Left colon (tissue), 2 donors: ENCODE measurements around the gene ZNF219. TPM values are rescaled to one million over a fixed set of nuclear protein-coding genes. Genes with fewer than 3 reads are reported as not detected.

Experiments used
- ATAC-seq: fragments of 200-7000 bp; cut with Tn5 transposase; one replicate; pipeline ENCODE4 v1.9.1; 2020; ENCODE audit warnings: mild to moderate bottlenecking, moderate library complexity
- DNase-seq, 2 donors: peaks; one replicate each; pipeline ENCODE4 v3.0.0-alpha.2; 2020
- intact Hi-C, 2 donors: fragments of 100-400 bp; cut with DNase I in 1 of 2; cut with micrococcal nuclease in 1 of 2; formaldehyde crosslinking; loops; one replicate each; pipeline versions ENCODE4 v1.11.2 to v1.14.0; 2022; cut with DNase I, micrococcal nuclease
- total RNA-seq, 2 donors: library from RNA; stranded (reverse); fragmentation: NEBNext Ultra II Directional; extraction: Animal tissue kit (Norgen Biotek cat#: 25700); gene quantifications; one replicate each; pipeline ENCODE4 v1.2.1, GENCODE V29; 2021
- donor health status: DM: no; HTN: no; CAD: no.
- donor health status: DM: yes; HTN: yes; CAD: no.

ZNF219 gene
- total RNA-seq, 2 donors from 2014 or later = 51.1 to 53.7 TPM

GRCh38 chr14:21073921-21074320 is 24.5 kb downstream of the ZNF219 start:
- ATAC-seq (no peak), DNase-seq (no peak)
- intact Hi-C loops = no loop called here

- DNase-seq (peak; percentile 69 to 84), ATAC-seq (peak; percentile 49)
- intact Hi-C loops = no loop called here
These were observed 25.6 kb downstream of the ZNF219 start for GRCh38 chr14:21072781-21073339.

GRCh38 chr14:21072031-21072473 is 26.4 kb downstream of the ZNF219 start:
- ATAC-seq = no peak
- intact Hi-C loops = no loop called here
- no peak for DNase-seq

GRCh38 chr14:21071225-21072030 is 27.0 kb downstream of the ZNF219 start:
- intact Hi-C loops = no loop called here
- DNase-seq (peak; percentile 81 to 87), ATAC-seq (peak; percentile 45)

- ATAC-seq (peak; percentile 51), DNase-seq (peak; percentile 72 to 79)
- intact Hi-C loops = no loop called here
These were observed 27.7 kb downstream of the ZNF219 start for GRCh38 chr14:21070610-21071224.

- peak; percentile 45 for ATAC-seq
- intact Hi-C loops = no loop called here
These were observed 28.3 kb downstream of the ZNF219 start, which contains the start of gene ARHGEF40 for GRCh38 chr14:21070083-21070609. Gene ARHGEF40 (plus strand): TSS chr14:21070304. CDS start chr14:21070397, 93 bp downstream.

GRCh38 chr14:21069388-21070082 is 28.9 kb downstream of the ZNF219 start:
- intact Hi-C loops = loop anchor here in 1 of 2 donors (5.0 kb wide), 1 partner anchor 38 kb away; no protein-coding TSS in a partner anchor
- ATAC-seq (no peak), DNase-seq (no peak)

More at GRCh38 chr14:21070083-21070609, 28.3 kb downstream of the ZNF219 start, which contains the start of gene ARHGEF40:
- DNase-seq = peak in 1 of 2 donors; percentile 69

GRCh38 chr14:21068521-21069387 is 29.7 kb downstream of the ZNF219 start:
- intact Hi-C loops = loop anchor here in 1 of 2 donors (5.0 kb wide), 1 partner anchor 39 kb away; no protein-coding TSS in a partner anchor
- ATAC-seq (peak; percentile 30), DNase-seq (peak; percentile 58 to 63)

GRCh38 chr14:21066882-21067502 is 31.5 kb downstream of the ZNF219 start:
- DNase-seq (no peak), ATAC-seq (no peak)
- intact Hi-C loops = loop anchor here in 1 of 2 donors (5.0 kb wide), 1 partner anchor 40 kb away; no protein-coding TSS in a partner anchor

GRCh38 chr14:21063479-21063878 is 35.0 kb downstream of the ZNF219 start:
- ATAC-seq = no peak
- intact Hi-C loops = no loop called here
- DNase-seq = no peak

- intact Hi-C loops = no loop called here
- DNase-seq (no peak), ATAC-seq (peak; percentile 2)
These were observed 37.1 kb downstream of the ZNF219 start for GRCh38 chr14:21061347-21061668.

- DNase-seq (no peak), ATAC-seq (peak; percentile 54)
- intact Hi-C loops = no loop called here
These were observed 37.7 kb downstream of the ZNF219 start for GRCh38 chr14:21060614-21061346.

GRCh38 chr14:21059842-21060613 is 38.4 kb downstream of the ZNF219 start:
- intact Hi-C loops = no loop called here
- peak; percentile 51 for ATAC-seq

GRCh38 chr14:21058903-21059302 is 39.6 kb downstream of the ZNF219 start:
- intact Hi-C loops = no loop called here
- ATAC-seq (no peak), DNase-seq (no peak)

More at GRCh38 chr14:21059842-21060613, 38.4 kb downstream of the ZNF219 start:
- DNase-seq = no peak

GRCh38 chr14:21057803-21058675 is 40.4 kb downstream of the ZNF219 start, which contains the start of gene RNASE8:
Gene RNASE8 (plus strand): TSS chr14:21057822. CDS start chr14:21057893, 71 bp downstream.
- ATAC-seq (no peak), DNase-seq (no peak)
- intact Hi-C loops = no loop called here
